ENCODE results near the gene SLC24A4.

The SLC24A4 gene

DNA sequence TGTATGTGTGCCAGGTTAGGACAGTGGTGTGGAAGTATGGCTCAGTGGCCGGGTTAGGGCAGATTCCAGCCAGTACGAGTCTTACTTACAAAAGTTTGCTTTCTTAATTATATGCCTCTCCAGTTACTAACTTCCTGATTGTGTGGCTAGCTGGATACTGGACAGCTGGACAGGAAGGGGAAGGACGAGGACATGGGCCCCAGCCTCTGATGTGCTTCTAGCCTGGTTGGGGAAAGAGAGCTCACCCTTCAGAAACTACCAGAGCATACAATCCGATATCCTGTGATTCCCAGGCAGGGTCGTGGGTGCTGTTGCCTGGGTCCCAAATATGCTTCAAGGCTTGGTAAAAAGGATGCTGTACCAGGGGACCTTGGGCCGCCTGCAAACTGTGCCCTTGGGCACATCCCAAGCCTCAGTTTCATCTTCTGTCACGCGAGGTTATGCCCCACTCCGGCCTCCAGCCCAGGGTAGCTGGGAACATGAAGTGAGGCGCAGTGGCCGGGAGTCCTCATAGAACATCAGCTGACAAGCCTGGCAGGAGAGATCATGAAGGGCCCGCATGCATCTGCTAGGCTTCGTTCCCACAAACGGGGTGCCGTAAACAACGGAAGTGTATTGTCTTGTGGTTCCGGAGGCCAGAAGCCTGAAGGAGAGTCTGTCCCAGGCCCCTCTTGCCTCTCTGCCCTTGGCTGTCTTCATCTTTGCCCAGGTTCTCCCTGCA lies 167.4 kb downstream of the SLC24A4 start:
- no peak for DNase-seq (ENCODE audit: low spot score)
- TF ChIP-seq, protein P1, sequence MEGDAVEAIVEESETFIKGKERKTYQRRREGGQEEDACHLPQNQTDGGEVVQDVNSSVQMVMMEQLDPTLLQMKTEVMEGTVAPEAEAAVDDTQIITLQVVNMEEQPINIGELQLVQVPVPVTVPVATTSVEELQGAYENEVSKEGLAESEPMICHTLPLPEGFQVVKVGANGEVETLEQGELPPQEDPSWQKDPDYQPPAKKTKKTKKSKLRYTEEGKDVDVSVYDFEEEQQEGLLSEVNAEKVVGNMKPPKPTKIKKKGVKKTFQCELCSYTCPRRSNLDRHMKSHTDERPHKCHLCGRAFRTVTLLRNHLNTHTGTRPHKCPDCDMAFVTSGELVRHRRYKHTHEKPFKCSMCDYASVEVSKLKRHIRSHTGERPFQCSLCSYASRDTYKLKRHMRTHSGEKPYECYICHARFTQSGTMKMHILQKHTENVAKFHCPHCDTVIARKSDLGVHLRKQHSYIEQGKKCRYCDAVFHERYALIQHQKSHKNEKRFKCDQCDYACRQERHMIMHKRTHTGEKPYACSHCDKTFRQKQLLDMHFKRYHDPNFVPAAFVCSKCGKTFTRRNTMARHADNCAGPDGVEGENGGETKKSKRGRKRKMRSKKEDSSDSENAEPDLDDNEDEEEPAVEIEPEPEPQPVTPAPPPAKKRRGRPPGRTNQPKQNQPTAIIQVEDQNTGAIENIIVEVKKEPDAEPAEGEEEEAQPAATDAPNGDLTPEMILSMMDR (IDR thresholded peaks at IDR 0.05; ENCODE audit: borderline replicate concordance, control extremely low read depth, extremely low read depth, insufficient read depth, missing control alignments) = no peak
- in situ Hi-C loops (cut with MboI; ENCODE audit: low sequenced_read_pairs, unreplicated experiment) = no loop called here

DNA sequence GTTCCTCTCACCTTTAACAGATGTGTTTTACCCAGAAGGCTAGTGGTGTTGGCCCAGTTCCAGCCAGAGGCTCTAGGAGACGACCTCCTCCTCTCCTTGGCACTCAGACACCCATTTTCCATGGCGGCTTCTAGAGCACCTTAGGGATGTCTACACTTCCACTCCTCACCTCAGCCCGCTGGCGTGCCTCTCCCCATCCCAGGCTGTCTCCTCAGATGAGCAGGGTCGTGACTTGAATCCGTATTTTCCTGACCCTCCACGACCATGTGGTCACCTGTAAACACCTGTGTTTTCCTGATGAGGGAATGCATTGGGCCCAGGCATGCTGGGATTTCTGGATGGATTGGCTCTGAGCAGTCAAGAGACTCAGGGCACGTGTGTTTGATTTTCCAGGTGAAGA lies 168.8 kb downstream of the SLC24A4 start:
- no peak for DNase-seq (ENCODE audit: low spot score)
- in situ Hi-C loops (cut with MboI; ENCODE audit: low sequenced_read_pairs, unreplicated experiment) = no loop called here
- TF ChIP-seq, protein P1 (IDR thresholded peaks at IDR 0.05; ENCODE audit: borderline replicate concordance, control extremely low read depth, extremely low read depth, insufficient read depth, missing control alignments) = no peak

DNA sequence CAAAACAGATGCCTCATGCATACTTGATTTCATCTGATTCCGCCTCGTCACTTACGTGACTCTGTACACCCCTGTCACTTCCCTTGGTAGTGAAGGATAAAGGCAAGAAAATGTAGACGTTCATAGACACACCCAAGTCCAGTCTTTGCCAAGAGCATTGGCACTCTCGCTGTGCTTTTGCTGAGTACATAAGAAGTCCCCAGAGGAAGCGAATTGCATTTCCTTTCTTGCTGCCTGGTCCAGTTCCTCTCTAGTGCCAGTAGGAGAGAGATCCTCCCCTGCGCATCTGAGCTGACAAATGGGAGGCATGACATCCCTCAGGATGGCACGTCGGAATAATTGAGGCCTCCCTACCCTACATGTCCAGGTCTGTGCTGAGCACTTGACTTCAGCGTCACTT lies 169.3 kb downstream of the SLC24A4 start:
- TF ChIP-seq, protein P1 (IDR thresholded peaks at IDR 0.05; ENCODE audit: borderline replicate concordance, control extremely low read depth, extremely low read depth, insufficient read depth, missing control alignments) = no peak
- in situ Hi-C loops (cut with MboI; ENCODE audit: low sequenced_read_pairs, unreplicated experiment) = no loop called here
- DNase-seq (ENCODE audit: low spot score) = no peak

DNA sequence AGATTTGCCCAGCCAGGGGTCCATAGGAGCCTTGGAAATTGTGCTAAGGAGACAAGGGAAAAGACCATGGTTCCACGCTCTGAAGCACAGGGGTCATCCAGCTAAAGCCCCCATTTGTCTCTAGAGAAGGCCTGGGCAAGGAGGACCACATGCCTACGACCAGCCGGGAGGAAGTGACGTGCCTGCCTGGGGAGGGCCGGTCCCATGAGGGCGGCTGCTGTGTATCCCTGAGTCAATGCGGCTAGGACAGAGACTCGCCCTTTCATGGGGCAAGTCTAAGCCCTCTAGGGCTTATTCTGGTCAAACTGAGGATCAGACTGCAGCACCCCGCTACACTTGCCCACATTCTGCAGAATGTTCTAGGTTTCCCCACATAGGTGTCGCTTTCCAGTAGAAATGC lies 170.1 kb downstream of the SLC24A4 start:
- no peak for DNase-seq (ENCODE audit: low spot score)
- TF ChIP-seq, protein P1 (IDR thresholded peaks at IDR 0.05; ENCODE audit: borderline replicate concordance, control extremely low read depth, extremely low read depth, insufficient read depth, missing control alignments) = no peak
- in situ Hi-C loops (cut with MboI; ENCODE audit: low sequenced_read_pairs, unreplicated experiment) = no loop called here

DNA sequence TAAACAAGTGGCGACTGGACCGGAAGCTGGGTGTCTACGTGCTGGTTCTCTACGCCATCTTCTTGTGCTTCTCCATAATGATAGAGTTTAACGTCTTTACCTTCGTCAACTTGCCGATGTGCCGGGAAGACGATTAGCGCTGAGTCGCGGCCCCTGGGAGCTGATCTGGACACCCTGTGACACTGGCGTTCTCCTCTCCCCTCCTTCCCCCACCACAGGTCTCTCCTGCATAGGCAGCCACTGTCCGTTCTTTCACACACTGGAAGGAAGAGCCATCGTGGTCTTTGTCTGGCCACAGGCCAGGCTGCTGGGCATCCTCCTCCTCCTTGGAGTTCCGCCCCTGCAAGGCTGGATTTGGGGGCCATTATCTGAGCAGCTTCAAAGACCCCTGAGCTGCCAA lies 170.5 kb downstream of the SLC24A4 start:
- TF ChIP-seq, protein P1 (IDR thresholded peaks at IDR 0.05; ENCODE audit: borderline replicate concordance, control extremely low read depth, extremely low read depth, insufficient read depth, missing control alignments) = no peak
- in situ Hi-C loops (cut with MboI; ENCODE audit: low sequenced_read_pairs, unreplicated experiment) = no loop called here
- DNase-seq (ENCODE audit: low spot score) = no peak

DNA sequence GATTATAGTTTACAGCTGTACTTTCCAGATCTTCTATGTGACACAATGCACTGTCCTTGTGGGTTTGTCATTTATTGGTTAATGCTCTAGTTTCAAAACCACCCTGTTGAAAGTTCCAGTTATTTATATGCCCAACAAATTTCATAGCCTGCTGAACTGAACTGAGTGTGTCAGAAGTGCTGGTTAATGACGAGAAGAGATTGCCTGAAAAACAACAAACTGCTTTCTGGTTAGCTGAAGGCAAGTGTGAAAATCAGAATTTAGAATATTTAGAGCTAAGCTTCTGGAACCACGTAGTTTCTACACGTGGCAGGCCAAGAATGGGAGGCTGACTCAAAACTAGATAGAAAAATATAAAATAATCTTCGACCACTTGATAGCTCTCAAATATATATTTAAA lies 171.5 kb downstream of the SLC24A4 start:
- in situ Hi-C loops (cut with MboI; ENCODE audit: low sequenced_read_pairs, unreplicated experiment) = no loop called here
- no peak for DNase-seq (ENCODE audit: low spot score)
- TF ChIP-seq, protein P1 (IDR thresholded peaks at IDR 0.05; ENCODE audit: borderline replicate concordance, control extremely low read depth, extremely low read depth, insufficient read depth, missing control alignments) = no peak

All from GM13976 (cell line).